Ovary (tissue), 9 donors: ENCODE data around the gene TANC1. TPM values are rescaled to one million over a fixed set of nuclear protein-coding genes. Genes with fewer than 3 reads are reported as not detected.

Source experiments
- DNase-seq, 5 donors: peaks; one replicate each; pipeline ENCODE4 v3.0.0-alpha.2; 2019 to 2020
- H3K27ac ChIP-seq, 2 donors: fragments of 200-600 bp; one replicate each; pipeline versions ENCODE4 v1.5.1 to v1.8.0; 2019 to 2022
- H3K27me3 ChIP-seq: fragments of 200-600 bp; one replicate; pipeline ENCODE4 v1.8.0; 2022
- H3K36me3 ChIP-seq: fragments of 200-600 bp; sonication (generic); one replicate; pipeline ENCODE4 v1.5.1; 2019
- H3K4me1 ChIP-seq: one replicate; pipeline ENCODE4 v1.8.1; 2013; ENCODE audit warnings: mild to moderate bottlenecking, moderate library complexity; ENCODE audit not compliant: insufficient read depth
- H3K4me3 ChIP-seq: fragments of 200-600 bp; sonication (generic); one replicate; pipeline ENCODE4 v1.5.1; 2017
- H3K9me3 ChIP-seq, 2 donors: fragments of 200-600 bp in 1 of 2; sonication (generic) in 1 of 2; one replicate each; pipeline versions ENCODE4 v1.5.1 to v1.8.1; 2013 to 2019; ENCODE audit warnings: mild to moderate bottlenecking in 1 of 2, moderate library complexity in 1 of 2
- CTCF ChIP-seq, 3 donors: fragments of 450-650 bp in 2 of 3; fragments of 200-600 bp in 1 of 3; IDR thresholded peaks; one replicate each; pipeline versions ENCODE4 v1.5.1 to v1.8.0; 2016 to 2022; ENCODE audit warnings: antibody characterized with exemption in 3 of 3, mild to moderate bottlenecking in 1 of 3
- EP300 ChIP-seq: sonication (generic); formaldehyde crosslinking; IDR thresholded peaks from one replicate; pipeline ENCODE4 v1.6.1; 2017; ENCODE audit warnings: antibody characterized with exemption
- POLR2A ChIP-seq: fragments of 450-650 bp; IDR thresholded peaks from one replicate; pipeline ENCODE4 v1.6.1; 2017; ENCODE audit warnings: antibody characterized with exemption, mild to moderate bottlenecking, moderate library complexity
- WGBS, 3 donors: extraction: QIAGEN DNeasy Blood & Tissue Kit in 1 of 3; methylation state at CpG; one replicate each; pipeline versions ENCODE4 v1.1.5 to v1.1.7; 2013 to 2017; 5-methylcytosine and 5-hydroxymethylcytosine counted together
- intact Hi-C, 4 donors: fragments of 100-400 bp; cut with DNase I; formaldehyde crosslinking; loops; one replicate each; pipeline versions ENCODE4 v1.11.0 to v1.15.1; 2022 to 2023
- polyA plus RNA-seq, 2 donors: library from polyadenylated mRNA; stranded (reverse); fragments of 200-250 nt in 1 of 2; fragments of 350-450 nt in 1 of 2; fragmentation: Illumina TruSeq in 1 of 2; extraction: RNeasy Lipid Tissue Mini Kit (QIAGEN cat#74804) in 1 of 2; gene quantifications; one replicate each; pipeline ENCODE4 v1.2.3, GENCODE V29; 2013 to 2014
- total RNA-seq, 7 donors: library from RNA; depleted of rRNA in 2 of 7; stranded (reverse); fragments of >200 nt in 2 of 7; fragmentation: NEBNext Ultra II Directional in 3 of 7; extraction: Animal tissue kit (Norgen Biotek cat#: 25700) in 3 of 7; gene quantifications; one replicate each; pipeline versions ENCODE4 v1.1.0 to v1.2.4, GENCODE V29; 2016 to 2023
- donor health status: DM: no; HTN: no; CAD: no; lungs with moderate emphysema.
- donor health status: DM: no; HTN: no; CAD: no.
- donor health status: Bipolar disorder and iron deficiency.
- donor health status: DM: yes; HTN: yes; CAD: no.
- donor health status: DM: no; HTN: no; CAD: no.
- donor health status: DM: yes; HTN: yes; CAD: no.

The TANC1 gene
- total and polyA plus RNA-seq, 9 donors, result 12.2 to 39.2 (median 25.8) TPM

DNA sequence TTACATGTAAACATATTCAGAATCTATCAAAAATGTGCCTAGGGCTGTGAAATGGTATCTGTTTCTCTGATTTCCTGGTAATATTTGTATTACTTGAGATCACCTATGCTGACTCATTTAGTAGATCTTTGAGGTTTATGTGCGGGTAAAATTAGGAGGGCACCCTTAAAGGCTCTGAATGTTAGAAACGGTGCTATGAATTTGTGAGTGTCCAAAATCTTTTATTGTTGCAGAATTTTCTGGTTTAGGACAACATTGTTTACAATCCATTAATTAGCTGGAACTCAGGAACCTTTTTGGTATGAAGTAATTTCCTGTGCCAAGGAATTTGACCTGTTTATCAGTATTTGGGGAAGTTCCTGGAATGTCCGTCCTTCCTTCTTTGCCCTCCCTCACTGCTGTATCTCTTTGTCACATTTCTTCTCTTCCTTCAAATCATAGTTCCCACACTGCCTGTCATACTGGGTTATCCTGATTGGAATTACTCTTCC, 130.5 kb downstream of the TANC1 start:
- 7 to 9% (median 7%) methylated on average over 3 of the region's 3 CpGs for WGBS, 3 donors
- H3K4me3 ChIP-seq, result no peak overlapping the region
- H3K36me3 ChIP-seq, result no peaks in the 10 kb centered on the region
- peaks cover 21% of the 10 kb centered on the region for H3K4me1 ChIP-seq
- no peak for DNase-seq
- H3K27ac ChIP-seq, result no peak overlapping the region
- intact Hi-C loops, result loop anchor here in 1 of 4 donors (10.0 kb wide), 1 partner anchor 124 kb away; no protein-coding TSS in a partner anchor
- no peaks in the 10 kb centered on the region for H3K27me3 ChIP-seq
- no peaks in the 10 kb centered on the region for H3K9me3 ChIP-seq
- TF ChIP-seq POLR2A (no peak), EP300 (no peak), CTCF (IDR thresholded peaks at IDR 0.05) (no peak)

GRCh38 chr2:159101755-159102489, 133.5 kb downstream of the TANC1 start:
- H3K36me3 ChIP-seq, result no peaks in the 10 kb centered on the region
- no peak overlapping the region for H3K27ac ChIP-seq
- H3K27me3 ChIP-seq, result no peaks in the 10 kb centered on the region
- no peak for DNase-seq
- TF ChIP-seq EP300 (no peak), CTCF (IDR thresholded peaks at IDR 0.05) (no peak), POLR2A (no peak)
- H3K4me3 ChIP-seq, result no peak overlapping the region
- no peaks in the 10 kb centered on the region for H3K9me3 ChIP-seq
- intact Hi-C loops, result no loop called here
- 89 to 95% (median 95%) methylated on average over 7 to 8 of the region's 8 CpGs for WGBS, 3 donors
- peaks cover 9% of the 10 kb centered on the region for H3K4me1 ChIP-seq

- TF ChIP-seq CTCF (IDR thresholded peaks at IDR 0.05) (no peak), POLR2A (no peak), EP300 (no peak)
- intact Hi-C loops, result no loop called here
- no peaks in the 10 kb centered on the region for H3K36me3 ChIP-seq
- H3K4me3 ChIP-seq, result no peak overlapping the region
- no peaks in the 10 kb centered on the region for H3K27me3 ChIP-seq
- no peak overlapping the region for H3K27ac ChIP-seq
- H3K9me3 ChIP-seq, result no peaks in the 10 kb centered on the region
- peak in 1 of 5 donors; percentile 54 for DNase-seq
- 36% methylated on average over 5 of the region's 5 CpGs; no CpG with 5 or more reads in 2 of the 3 donors for WGBS, 3 donors
- peaks cover 10% of the 10 kb centered on the region for H3K4me1 ChIP-seq
Observed at GRCh38 chr2:159103411-159103810, 135.0 kb downstream of the TANC1 start.

- TF ChIP-seq EP300 (no peak), CTCF (IDR thresholded peaks at IDR 0.05) (no peak), POLR2A (no peak)
- H3K4me1 ChIP-seq, result peaks cover 4% of the 10 kb centered on the region
- intact Hi-C loops, result no loop called here
- WGBS, 3 donors, result 23 to 27% (median 26%) methylated on average over 5 of the region's 5 CpGs
- H3K9me3 ChIP-seq, result no peaks in the 10 kb centered on the region
- no peak overlapping the region for H3K4me3 ChIP-seq
- H3K27ac ChIP-seq, result no peak overlapping the region
- no peaks in the 10 kb centered on the region for H3K27me3 ChIP-seq
- no peak for DNase-seq
- no peaks in the 10 kb centered on the region for H3K36me3 ChIP-seq
Observed at GRCh38 chr2:159106109-159106508, 137.7 kb downstream of the TANC1 start.
